ENCODE data around the gene PSME2.
"Not testable (repeated sequence)": the region's sequence is repeated elsewhere in the genome, so short reads cannot be mapped to it uniquely, and the experiment has no call there.

DNA sequence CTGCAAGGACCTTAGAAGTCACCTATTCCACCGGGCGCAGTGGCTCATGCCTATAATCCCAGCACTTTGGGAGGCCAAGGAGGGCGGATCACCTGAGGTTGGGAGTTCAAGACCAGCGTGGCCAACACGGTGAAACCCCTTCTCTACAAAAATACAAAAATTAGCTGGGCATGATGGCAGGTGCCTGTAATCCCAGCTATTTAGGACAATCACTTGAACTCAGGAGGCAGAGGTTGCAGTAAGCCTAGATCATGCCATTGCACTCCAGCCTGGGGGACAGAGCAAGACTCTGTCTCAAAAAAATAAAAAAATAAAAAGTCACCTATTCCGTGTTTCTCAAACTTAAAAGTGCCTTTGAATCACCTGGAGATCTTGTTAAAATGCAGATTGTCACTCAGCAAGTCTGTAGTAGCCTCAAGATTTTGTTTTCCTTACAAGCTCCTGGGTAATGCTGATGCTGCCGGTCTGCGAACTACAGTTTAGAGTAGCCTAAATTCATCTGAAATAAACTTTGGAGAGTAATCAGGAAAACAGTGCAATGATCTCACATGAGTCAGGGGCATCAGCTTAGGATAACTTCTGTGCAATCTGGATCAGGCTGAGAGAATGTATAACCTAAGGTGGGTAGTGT, 40.7 kb downstream of the PSME2 start:
- TF ChIP-seq, protein P1, sequence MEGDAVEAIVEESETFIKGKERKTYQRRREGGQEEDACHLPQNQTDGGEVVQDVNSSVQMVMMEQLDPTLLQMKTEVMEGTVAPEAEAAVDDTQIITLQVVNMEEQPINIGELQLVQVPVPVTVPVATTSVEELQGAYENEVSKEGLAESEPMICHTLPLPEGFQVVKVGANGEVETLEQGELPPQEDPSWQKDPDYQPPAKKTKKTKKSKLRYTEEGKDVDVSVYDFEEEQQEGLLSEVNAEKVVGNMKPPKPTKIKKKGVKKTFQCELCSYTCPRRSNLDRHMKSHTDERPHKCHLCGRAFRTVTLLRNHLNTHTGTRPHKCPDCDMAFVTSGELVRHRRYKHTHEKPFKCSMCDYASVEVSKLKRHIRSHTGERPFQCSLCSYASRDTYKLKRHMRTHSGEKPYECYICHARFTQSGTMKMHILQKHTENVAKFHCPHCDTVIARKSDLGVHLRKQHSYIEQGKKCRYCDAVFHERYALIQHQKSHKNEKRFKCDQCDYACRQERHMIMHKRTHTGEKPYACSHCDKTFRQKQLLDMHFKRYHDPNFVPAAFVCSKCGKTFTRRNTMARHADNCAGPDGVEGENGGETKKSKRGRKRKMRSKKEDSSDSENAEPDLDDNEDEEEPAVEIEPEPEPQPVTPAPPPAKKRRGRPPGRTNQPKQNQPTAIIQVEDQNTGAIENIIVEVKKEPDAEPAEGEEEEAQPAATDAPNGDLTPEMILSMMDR (IDR thresholded peaks at IDR 0.05): not testable (repeated sequence)
- not testable (repeated sequence) for TF ChIP-seq POLR2A (IDR thresholded peaks at IDR 0.05)
